HFF-Myc (cell line): ENCODE measurements around the gene MYCBPAP.
A peak's percentile ranks its signal among the peaks of the same experiment; 100 is the strongest.

Experiments
- DNase-seq: peaks from one replicate; pipeline ENCODE4 v3.0.0-alpha.2; 2011; ENCODE audit warnings: low read depth; ENCODE audit errors: extremely low read depth
- H3K4me3 ChIP-seq: replicated peaks from 2 replicates; pipeline ENCODE4 v1.5.1; 2011; ENCODE audit warnings: low read depth, mild to moderate bottlenecking, control low read depth, low read length
- CTCF ChIP-seq: IDR thresholded peaks from 2 replicates; pipeline ENCODE4 v1.5.1; 2012; ENCODE audit warnings: mild to moderate bottlenecking, low read depth, low read length, control low read depth; ENCODE audit errors: missing control alignments

The MYCBPAP gene

GRCh38 chr17:50544516-50544915 is 36.3 kb downstream of the MYCBPAP start:
- no peak overlapping the region for H3K4me3 ChIP-seq
- no peak for TF ChIP-seq CTCF
- DNase-seq, result no peak

- no peak overlapping the region for H3K4me3 ChIP-seq
- TF ChIP-seq CTCF, result no peak
- no peak for DNase-seq
Observed at GRCh38 chr17:50545311-50545710, 37.1 kb downstream of the MYCBPAP start.

- DNase-seq, result no peak
- peak overlapping the region; percentile 54; the same call in 1 of the 2 replicates for H3K4me3 ChIP-seq
- TF ChIP-seq CTCF, result no peak
Observed at GRCh38 chr17:50546701-50547034, 38.4 kb downstream of the MYCBPAP start.

- DNase-seq, result peak; percentile 59
- peak; percentile 89 for TF ChIP-seq CTCF
- peak within 1 kb of the TSS; percentile 54 for H3K4me3 ChIP-seq
Observed at GRCh38 chr17:50547035-50547735, 38.9 kb downstream of the MYCBPAP start, which contains the start of gene SPATA20. Gene SPATA20 (plus strand): TSS chr17:50547174. CDS start chr17:50547209, 35 bp downstream.

GRCh38 chr17:50547736-50548083 is 39.5 kb downstream of the MYCBPAP start:
- H3K4me3 ChIP-seq, result peak overlapping the region; percentile 54
- DNase-seq, result no peak
- no peak for TF ChIP-seq CTCF

GRCh38 chr17:50548831-50549230 is 40.6 kb downstream of the MYCBPAP start:
- no peak for TF ChIP-seq CTCF
- H3K4me3 ChIP-seq, result no peak overlapping the region
- no peak for DNase-seq
